ENCODE results near the gene CCDC85C. TPM values are rescaled to one million over a fixed set of nuclear protein-coding genes. Genes with fewer than 3 reads are reported as not detected.
A peak's percentile ranks its signal among the peaks of the same experiment; 100 is the strongest.

CCDC85C gene
- total and polyA plus RNA-seq, 8 donors: 10.5 to 28.6 (median 15.9) TPM

GRCh38 chr14:99541211-99541610 is 62.8 kb downstream of the CCDC85C start:
- H3K27ac ChIP-seq: peak overlapping the region in 1 of 5 donors; percentile 70
- H3K4me1 ChIP-seq: peaks cover 21 to 87% (median 55%) of the 10 kb centered on the region in 4 donors
- H3K4me3 ChIP-seq: no peak overlapping the region
- intact Hi-C loops (cut with DNase I; ENCODE audit: low total_unique reads): no loop called here
- TF ChIP-seq POLR2AphosphoS5 (IDR thresholded peaks at IDR 0.05): no peak
- no peak for TF ChIP-seq EP300 (IDR thresholded peaks at IDR 0.05)
- no peak for TF ChIP-seq POLR2A (IDR thresholded peaks at IDR 0.05)
- TF ChIP-seq CTCF (IDR thresholded peaks at IDR 0.05): no peak
- WGBS, 5 donors: 67 to 83% (median 77%) methylated on average over 10 of the region's 10 CpGs
- H3K36me3 ChIP-seq: no peaks in the 10 kb centered on the region
- no peaks in the 10 kb centered on the region for H3K27me3 ChIP-seq
- no peak for DNase-seq
- H3K9me3 ChIP-seq: no peaks in the 10 kb centered on the region

- Histone ChIP-seq H3K36me3 (peaks cover 0 to 7% (median 0%) of the 10 kb centered on the region in 4 donors), H3K9me3 (no peaks in the 10 kb centered on the region), H3K4me1 (peaks cover 16 to 87% (median 54%) of the 10 kb centered on the region in 4 donors), H3K27ac (peak overlapping the region in 1 of 5 donors; percentile 70), H3K4me3 (no peak overlapping the region), H3K27me3 (no peaks in the 10 kb centered on the region)
- TF ChIP-seq POLR2AphosphoS5 (IDR thresholded peaks at IDR 0.05) (no peak), EP300 (IDR thresholded peaks at IDR 0.05) (no peak), CTCF (IDR thresholded peaks at IDR 0.05) (no peak), POLR2A (IDR thresholded peaks at IDR 0.05) (no peak)
- intact Hi-C loops (cut with DNase I; ENCODE audit: low total_unique reads): no loop called here
- 58 to 74% (median 70%) methylated on average over 11 to 15 of the region's 15 CpGs for WGBS, 5 donors
- no peak for DNase-seq
These were observed 63.6 kb downstream of the CCDC85C start for GRCh38 chr14:99540196-99541032.

- Histone ChIP-seq H3K4me1 (peaks cover 21 to 88% (median 55%) of the 10 kb centered on the region in 4 donors), H3K27me3 (no peaks in the 10 kb centered on the region), H3K4me3 (no peak overlapping the region), H3K9me3 (no peaks in the 10 kb centered on the region), H3K36me3 (peaks cover 0 to 10% (median 0%) of the 10 kb centered on the region in 4 donors), H3K27ac (peak overlapping the region in 1 of 5 donors; percentile 70)
- intact Hi-C loops (cut with DNase I; ENCODE audit: low total_unique reads): no loop called here
- WGBS, 5 donors: 58 to 75% (median 66%) methylated on average over 9 of the region's 9 CpGs
- no peak for TF ChIP-seq EP300 (IDR thresholded peaks at IDR 0.05)
- no peak for DNase-seq
These were observed 64.5 kb downstream of the CCDC85C start for GRCh38 chr14:99539491-99539890.

- H3K27me3 ChIP-seq: no peaks in the 10 kb centered on the region
- peaks cover 21 to 91% (median 56%) of the 10 kb centered on the region in 4 donors for H3K4me1 ChIP-seq
- H3K4me3 ChIP-seq: no peak overlapping the region
- TF ChIP-seq EP300 (IDR thresholded peaks at IDR 0.05) (no peak), POLR2A (IDR thresholded peaks at IDR 0.05) (no peak), CTCF (IDR thresholded peaks at IDR 0.05) (no peak), POLR2AphosphoS5 (IDR thresholded peaks at IDR 0.05) (no peak)
- WGBS, 5 donors: 65 to 95% (median 71%) methylated on average over 5 of the region's 5 CpGs
- intact Hi-C loops (cut with DNase I; ENCODE audit: low total_unique reads): no loop called here
- peaks cover 0 to 10% (median 0%) of the 10 kb centered on the region in 4 donors for H3K36me3 ChIP-seq
- H3K9me3 ChIP-seq: no peaks in the 10 kb centered on the region
- DNase-seq: no peak
- H3K27ac ChIP-seq: peak overlapping the region in 2 of 5 donors; percentile 60 to 70
These were observed 65.3 kb downstream of the CCDC85C start for GRCh38 chr14:99538733-99539132.
